ENCODE measurements around the gene MRPS31.

The MRPS31 gene

GRCh38 chr13:40770934-40771618 is at the start of gene MRPS31:
TSS of gene MRPS31 (minus strand) at chr13:40771190. CDS start at chr13:40771136, 54 bp downstream.
- TF ChIP-seq CTCF (conservative IDR thresholded peaks at IDR 0.05) (no peak), ZFX (IDR thresholded peaks at IDR 0.05) (no peak)
- H3K27ac ChIP-seq: peak within 1 kb of the TSS; percentile 71

DNA sequence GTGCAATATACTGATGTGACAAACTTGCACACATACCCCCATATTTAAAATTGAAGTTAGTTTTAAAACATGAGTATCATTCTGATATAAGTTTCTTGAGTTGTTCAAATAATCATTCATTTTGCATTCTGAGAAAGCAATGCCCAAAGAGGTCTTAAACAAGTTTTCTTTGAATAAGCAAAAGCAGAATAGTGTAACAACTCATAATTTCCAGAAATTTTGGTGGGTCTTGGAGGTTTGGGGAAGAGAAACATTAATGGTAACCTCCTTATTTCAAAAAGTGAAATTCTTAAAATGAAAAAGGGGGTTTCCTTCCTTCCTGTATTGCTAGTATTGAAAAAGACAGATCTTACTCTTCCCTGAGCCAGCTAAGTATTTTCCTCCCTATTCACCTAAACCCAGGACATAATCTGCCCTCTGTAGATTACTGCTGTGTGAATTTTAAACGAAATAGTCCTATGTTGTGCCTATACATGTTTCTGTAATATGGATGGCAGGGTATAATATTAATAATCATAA is 48.9 kb upstream of the MRPS31 start:
- H3K27ac ChIP-seq: no peak overlapping the region
- TF ChIP-seq ZFX (IDR thresholded peaks at IDR 0.05): no peak
- no peak for TF ChIP-seq CTCF (conservative IDR thresholded peaks at IDR 0.05)

DNA sequence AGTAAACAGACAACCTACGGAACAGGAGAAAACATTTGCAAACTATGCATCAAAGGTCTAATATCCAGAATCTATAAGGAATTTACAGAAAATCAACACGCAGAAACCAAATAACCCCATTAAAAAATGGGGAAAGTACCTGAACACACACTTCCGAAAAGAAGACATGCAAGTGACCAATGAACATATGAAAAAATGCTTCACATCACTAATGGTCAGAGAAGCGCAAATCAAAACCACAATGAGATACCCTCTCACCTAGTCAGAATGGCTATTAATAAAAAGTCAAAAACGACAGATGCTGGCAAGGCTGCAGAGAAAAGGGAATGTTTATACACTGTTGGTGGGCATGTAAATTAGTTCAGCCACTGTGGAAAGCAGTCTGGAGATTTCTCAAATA is 47.9 kb upstream of the MRPS31 start:
- no peak overlapping the region for H3K27ac ChIP-seq
- TF ChIP-seq CTCF (conservative IDR thresholded peaks at IDR 0.05) (no peak), ZFX (IDR thresholded peaks at IDR 0.05) (no peak)

- no peak overlapping the region for H3K27ac ChIP-seq
- no peak for TF ChIP-seq CTCF (conservative IDR thresholded peaks at IDR 0.05)
- TF ChIP-seq ZFX (IDR thresholded peaks at IDR 0.05): no peak
Measured at GRCh38 chr13:40814803-40815202, 43.8 kb upstream of the MRPS31 start.

DNA sequence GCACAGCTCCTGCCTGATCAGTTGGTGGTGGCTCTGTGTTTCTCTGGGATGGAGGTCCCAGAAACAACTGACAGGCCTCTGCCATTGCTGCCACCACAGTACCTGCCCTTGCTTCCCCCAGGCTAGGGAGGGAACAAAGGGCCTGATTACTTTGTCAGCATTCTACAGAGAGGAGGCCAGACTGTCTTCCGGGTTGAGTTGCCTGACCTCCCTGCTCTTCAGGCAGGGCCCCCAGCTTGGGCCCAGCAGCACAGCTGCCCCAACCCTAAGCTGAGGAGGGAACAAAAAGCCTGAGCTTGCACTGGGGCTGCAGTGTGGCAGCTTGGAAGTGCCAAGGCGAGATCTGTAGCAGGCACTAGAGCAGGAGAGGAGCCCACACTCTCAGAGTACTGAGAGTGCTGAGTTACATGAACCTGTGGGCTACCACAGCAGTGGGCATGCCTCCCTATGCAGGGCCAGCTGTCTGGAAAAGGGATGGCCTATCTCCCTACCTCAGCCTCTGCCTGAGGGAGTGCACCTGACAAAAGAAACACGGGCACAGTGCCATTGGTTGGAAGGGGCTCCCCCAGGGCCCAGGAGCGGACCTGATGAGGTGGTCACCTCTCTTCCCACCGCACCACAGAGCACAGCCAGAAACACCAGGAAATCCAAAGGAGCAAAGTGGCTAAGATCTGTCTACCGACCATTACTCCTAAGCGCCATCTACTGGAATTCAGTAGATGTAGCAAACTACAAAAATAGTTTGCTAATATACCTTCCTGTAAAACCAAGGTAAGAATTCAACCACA is 42.9 kb upstream of the MRPS31 start:
- TF ChIP-seq ZFX (IDR thresholded peaks at IDR 0.05) (no peak), CTCF (conservative IDR thresholded peaks at IDR 0.05) (peak; percentile 73)
- no peak overlapping the region for H3K27ac ChIP-seq

DNA sequence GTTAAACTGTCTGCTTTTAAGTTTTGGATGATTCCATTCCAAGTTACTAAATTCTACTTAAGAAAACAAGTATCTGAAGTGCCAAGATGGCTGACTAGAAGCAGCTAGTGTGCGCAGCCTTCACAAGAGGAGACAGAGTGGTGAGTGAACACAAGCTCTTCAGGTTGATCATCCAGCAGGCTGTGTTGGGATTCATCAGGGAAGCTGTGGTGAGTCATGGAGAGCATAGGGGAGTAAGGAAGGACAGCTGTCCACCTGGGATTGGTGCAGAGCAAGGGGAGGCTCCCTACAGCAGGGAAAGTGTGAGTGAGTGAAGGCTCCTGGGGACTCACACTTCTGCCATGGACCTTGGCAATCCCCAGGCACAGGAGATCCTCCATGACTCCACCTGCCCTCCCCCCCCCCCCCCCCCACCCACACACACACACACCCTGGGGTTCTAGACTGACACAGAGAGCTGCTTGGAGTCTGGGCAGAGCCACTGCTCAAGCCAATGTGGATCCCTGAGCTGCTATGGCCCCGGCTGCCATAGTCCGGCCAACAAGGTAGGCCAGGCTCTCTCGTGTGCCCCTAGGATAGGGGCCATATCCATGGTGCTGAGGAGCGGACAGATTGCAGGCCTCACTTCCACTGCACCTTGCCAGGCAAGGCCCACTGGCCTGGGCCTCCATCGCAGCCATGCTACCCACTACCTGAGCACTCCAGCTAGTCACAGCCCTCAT is 41.9 kb upstream of the MRPS31 start:
- no peak overlapping the region for H3K27ac ChIP-seq

More for the DNA sequence above, 41.9 kb upstream of the MRPS31 start:
- no peak for TF ChIP-seq ZFX (IDR thresholded peaks at IDR 0.05)
- no peak for TF ChIP-seq CTCF (conservative IDR thresholded peaks at IDR 0.05)

Measured in C4-2B (cell line).